Right lobe of liver (tissue), 6 donors: ENCODE results near the gene LRMDA. TPM values are rescaled to one million over a fixed set of nuclear protein-coding genes. Genes with fewer than 3 reads are reported as not detected.

ENCODE experiments used
- ATAC-seq, 4 donors: fragments of 200-7000 bp; cut with Tn5 transposase; one replicate each; pipeline ENCODE4 v1.9.1; 2020; ENCODE audit warnings: mild to moderate bottlenecking in 4 of 4, moderate library complexity in 4 of 4
- DNase-seq, 3 donors: peaks; one replicate each; pipeline ENCODE4 v3.0.0-alpha.2; 2020
- H3K27ac ChIP-seq, 3 donors: fragments of 200-600 bp; one replicate each; pipeline ENCODE4 v1.8.0; 2022
- H3K27me3 ChIP-seq, 2 donors: fragments of 200-600 bp; one replicate each; pipeline ENCODE4 v1.8.0; 2022
- H3K36me3 ChIP-seq, 4 donors: fragments of 200-600 bp; sonication (generic) in 1 of 4; one replicate each; pipeline versions ENCODE4 v1.5.1 to v1.8.0; 2017 to 2022; ENCODE audit warnings: control low read depth in 1 of 4
- H3K4me1 ChIP-seq, 4 donors: fragments of 200-600 bp; sonication (generic) in 1 of 4; one replicate each; pipeline versions ENCODE4 v1.5.1 to v1.8.0; 2017 to 2022; ENCODE audit warnings: control low read depth in 1 of 4
- H3K4me3 ChIP-seq, 3 donors: fragments of 200-600 bp; one replicate each; pipeline ENCODE4 v1.8.0; 2022
- H3K9me3 ChIP-seq, 4 donors: fragments of 200-600 bp; sonication (generic) in 1 of 4; one replicate each; pipeline versions ENCODE4 v1.5.1 to v1.8.0; 2017 to 2022; ENCODE audit warnings: control low read depth in 1 of 4
- POLR2A ChIP-seq: fragments of 450-650 bp; IDR thresholded peaks from one replicate; pipeline ENCODE4 v1.6.1; 2017; ENCODE audit warnings: antibody characterized with exemption, mild to moderate bottlenecking
- WGBS: methylation state at CpG from one replicate; pipeline ENCODE4 v1.1.6; 2018; ENCODE audit warnings: low coverage, low lambda C conversion rate; ENCODE audit not compliant: insufficient coverage; ENCODE audit errors: missing lambda C conversion rate; 5-methylcytosine and 5-hydroxymethylcytosine counted together
- intact Hi-C, 2 donors: fragments of 100-400 bp; cut with DNase I; formaldehyde crosslinking; loops; one replicate each; pipeline versions ENCODE4 v1.11.2 to v1.14.1; 2022
- total RNA-seq, 6 experiments: library from RNA; depleted of rRNA in 2 of 6; stranded (reverse); fragments of >200 nt in 2 of 6; fragmentation: NEBNext Ultra II Directional in 3 of 6; extraction: Animal tissue kit (Norgen Biotek cat#: 25700) in 3 of 6; gene quantifications; one replicate each; pipeline versions ENCODE4 v1.1.0 to v1.2.4, GENCODE V29; 2016 to 2023
- TF ChIP-seq, protein P1 (sequence below), 4 donors: fragments of 200-600 bp in 3 of 4; fragments of 450-650 bp in 1 of 4; IDR thresholded peaks; one replicate each; pipeline versions ENCODE4 v1.5.1 to v1.8.0; 2016 to 2022; ENCODE audit warnings: antibody characterized with exemption in 4 of 4, mild to moderate bottlenecking in 2 of 4
- donor health status: DM: no; HTN: yes; CAD: no.
- donor health status: DM: no; HTN: no; CAD: no.
- donor health status: DM: no; HTN: no; CAD: no.
- donor health status: DM: no; HTN: yes; CAD: no.
- donor health status: DM: no; HTN: yes; CAD: no.

Gene LRMDA
- total RNA-seq, 6 experiments from 2014 or later, result 9.9 to 19.9 (median 16.3) TPM

- Histone ChIP-seq H3K4me3 (no peak overlapping the region), H3K36me3 (no peaks in the 10 kb centered on the region), H3K4me1 (no peaks in the 10 kb centered on the region), H3K27ac (no peak overlapping the region), H3K27me3 (no peaks in the 10 kb centered on the region), H3K9me3 (no peaks in the 10 kb centered on the region)
- DNase-seq (no peak), ATAC-seq (no peak)
- intact Hi-C loops, result no loop called here
- 76% methylated on average over 2 of the region's 3 CpGs for WGBS
- no peak for TF ChIP-seq POLR2A
- TF ChIP-seq, protein P1, sequence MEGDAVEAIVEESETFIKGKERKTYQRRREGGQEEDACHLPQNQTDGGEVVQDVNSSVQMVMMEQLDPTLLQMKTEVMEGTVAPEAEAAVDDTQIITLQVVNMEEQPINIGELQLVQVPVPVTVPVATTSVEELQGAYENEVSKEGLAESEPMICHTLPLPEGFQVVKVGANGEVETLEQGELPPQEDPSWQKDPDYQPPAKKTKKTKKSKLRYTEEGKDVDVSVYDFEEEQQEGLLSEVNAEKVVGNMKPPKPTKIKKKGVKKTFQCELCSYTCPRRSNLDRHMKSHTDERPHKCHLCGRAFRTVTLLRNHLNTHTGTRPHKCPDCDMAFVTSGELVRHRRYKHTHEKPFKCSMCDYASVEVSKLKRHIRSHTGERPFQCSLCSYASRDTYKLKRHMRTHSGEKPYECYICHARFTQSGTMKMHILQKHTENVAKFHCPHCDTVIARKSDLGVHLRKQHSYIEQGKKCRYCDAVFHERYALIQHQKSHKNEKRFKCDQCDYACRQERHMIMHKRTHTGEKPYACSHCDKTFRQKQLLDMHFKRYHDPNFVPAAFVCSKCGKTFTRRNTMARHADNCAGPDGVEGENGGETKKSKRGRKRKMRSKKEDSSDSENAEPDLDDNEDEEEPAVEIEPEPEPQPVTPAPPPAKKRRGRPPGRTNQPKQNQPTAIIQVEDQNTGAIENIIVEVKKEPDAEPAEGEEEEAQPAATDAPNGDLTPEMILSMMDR (IDR thresholded peaks at IDR 0.05), result no peak
Observed at GRCh38 chr10:75841266-75841665, 409.8 kb downstream of the LRMDA start.

- Histone ChIP-seq H3K4me1 (no peaks in the 10 kb centered on the region), H3K4me3 (no peak overlapping the region), H3K27ac (no peak overlapping the region), H3K27me3 (no peaks in the 10 kb centered on the region), H3K36me3 (no peaks in the 10 kb centered on the region), H3K9me3 (no peaks in the 10 kb centered on the region)
- DNase-seq (no peak), ATAC-seq (peak; percentile 49 to 73 (median 55))
- no peak for TF ChIP-seq POLR2A
- TF ChIP-seq, protein P1 (IDR thresholded peaks at IDR 0.05), result peak in 1 of 4 donors; percentile 6
- intact Hi-C loops, result no loop called here
- WGBS, result 44% methylated on average over 8 of the region's 8 CpGs
Observed at GRCh38 chr10:75845176-75845947, 413.9 kb downstream of the LRMDA start.

DNA sequence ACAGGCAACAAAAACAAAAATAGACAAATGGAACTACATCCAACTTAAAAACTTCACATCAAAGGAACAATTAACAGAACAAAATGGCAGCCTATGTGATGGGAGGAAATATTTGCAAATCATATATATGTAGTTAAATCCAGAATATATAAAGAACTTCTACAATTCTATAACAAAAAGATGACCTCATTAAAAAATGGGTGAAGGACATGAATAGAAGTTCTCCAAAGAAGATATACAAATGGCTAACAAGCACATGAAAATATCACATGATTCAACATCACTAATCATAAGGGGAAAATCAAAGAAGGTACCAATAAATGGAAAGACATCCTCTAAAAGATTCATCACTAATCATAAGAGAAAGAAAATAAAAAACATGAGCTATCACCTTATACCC lies 416.1 kb downstream of the LRMDA start:
- TF ChIP-seq, protein P1 (IDR thresholded peaks at IDR 0.05), result no peak
- no peak for TF ChIP-seq POLR2A
- no peaks in the 10 kb centered on the region for H3K9me3 ChIP-seq
- no peaks in the 10 kb centered on the region for H3K27me3 ChIP-seq
- no peak for ATAC-seq
- no peak overlapping the region for H3K27ac ChIP-seq
- no peaks in the 10 kb centered on the region for H3K4me1 ChIP-seq
- H3K36me3 ChIP-seq, result no peaks in the 10 kb centered on the region
- DNase-seq, result no peak
- intact Hi-C loops, result no loop called here
- H3K4me3 ChIP-seq, result no peak overlapping the region

- H3K27me3 ChIP-seq, result no peaks in the 10 kb centered on the region
- TF ChIP-seq, protein P1 (IDR thresholded peaks at IDR 0.05), result no peak
- no peak for TF ChIP-seq POLR2A
- no peak overlapping the region for H3K27ac ChIP-seq
- no peak for DNase-seq
- intact Hi-C loops, result no loop called here
- 86% methylated on average over 5 of the region's 5 CpGs for WGBS
- no peak for ATAC-seq
- no peaks in the 10 kb centered on the region for H3K9me3 ChIP-seq
- no peaks in the 10 kb centered on the region for H3K4me1 ChIP-seq
- no peak overlapping the region for H3K4me3 ChIP-seq
- H3K36me3 ChIP-seq, result no peaks in the 10 kb centered on the region
Observed at GRCh38 chr10:75851580-75852345, 420.3 kb downstream of the LRMDA start.
